Tibial nerve (tissue), 4 donors: Measurements from ENCODE around the gene TRAPPC2L. TPM values are rescaled to one million over a fixed set of nuclear protein-coding genes. Genes with fewer than 3 reads are reported as not detected.
"Not testable (repeated sequence)": the region's sequence is repeated elsewhere in the genome, so short reads cannot be mapped to it uniquely, and the experiment has no call there.

Experiments used
- DNase-seq, 2 donors: peaks; one replicate each; pipeline ENCODE4 v3.0.0-alpha.2; 2019; ENCODE audit warnings: low spot score in 2 of 2
- H3K27ac ChIP-seq, 4 donors: fragments of 200-600 bp; sonication (generic) in 3 of 4; one replicate each; pipeline ENCODE4 v1.5.1; 2017 to 2019; ENCODE audit warnings: mild to moderate bottlenecking in 1 of 4
- H3K27me3 ChIP-seq, 2 donors: fragments of 200-600 bp; sonication (generic) in 1 of 2; one replicate each; pipeline versions ENCODE4 v1.5.1 to v1.6.0; 2017 to 2019
- H3K36me3 ChIP-seq, 3 donors: fragments of 200-600 bp; sonication (generic); one replicate each; pipeline ENCODE4 v1.5.1; 2018 to 2019
- H3K4me1 ChIP-seq, 4 donors: fragments of 200-600 bp; sonication (generic) in 3 of 4; one replicate each; pipeline ENCODE4 v1.5.1; 2017 to 2019
- H3K4me3 ChIP-seq, 4 donors: fragments of 200-600 bp; sonication (generic) in 3 of 4; one replicate each; pipeline ENCODE4 v1.5.1; 2017 to 2019; ENCODE audit warnings: mild to moderate bottlenecking in 1 of 4, moderate library complexity in 1 of 4
- H3K9me3 ChIP-seq, 4 donors: fragments of 200-600 bp; sonication (generic) in 3 of 4; one replicate each; pipeline ENCODE4 v1.5.1; 2017 to 2019
- CTCF ChIP-seq, 5 experiments: fragments of 200-600 bp in 3 of 5; fragments of 450-650 bp in 2 of 5; sonication (generic) in 3 of 5; IDR thresholded peaks; one replicate each; pipeline ENCODE4 v1.5.1; 2016 to 2019; ENCODE audit warnings: antibody characterized with exemption in 5 of 5, mild to moderate bottlenecking in 3 of 5, moderate library complexity in 2 of 5
- EP300 ChIP-seq, 2 donors: sonication (generic); formaldehyde crosslinking; IDR thresholded peaks; one replicate each; pipeline ENCODE4 v1.6.1; 2017; ENCODE audit warnings: antibody characterized with exemption in 2 of 2, mild to moderate bottlenecking in 1 of 2
- POLR2A ChIP-seq, 2 donors: fragments of 450-650 bp; IDR thresholded peaks; one replicate each; pipeline ENCODE4 v1.6.1; 2017; ENCODE audit warnings: antibody characterized with exemption in 2 of 2, mild to moderate bottlenecking in 2 of 2, moderate library complexity in 2 of 2
- WGBS, 2 donors: methylation state at CpG; one replicate each; pipeline ENCODE4 v1.1.5; 2018; 5-methylcytosine and 5-hydroxymethylcytosine counted together
- total RNA-seq, 4 donors: library from RNA; depleted of rRNA; stranded (reverse); fragments of >200 nt; gene quantifications; one replicate each; pipeline ENCODE4 v1.1.0, GENCODE V29; 2016

The TRAPPC2L gene
- total RNA-seq, 4 donors from 2014 or later = 18.0 to 36.6 (median 22.9) TPM

- 84 to 85% methylated on average over 16 of the region's 16 CpGs for WGBS, 2 donors
- Histone ChIP-seq H3K9me3 (no peaks in the 10 kb centered on the region), H3K4me1 (peaks cover 0 to 25% (median 3%) of the 10 kb centered on the region in 4 donors), H3K4me3 (no peak overlapping the region), H3K27ac (no peak overlapping the region), H3K36me3 (peaks cover 0 to 8% (median 0%) of the 10 kb centered on the region in 3 donors), H3K27me3 (no peaks in the 10 kb centered on the region)
- no peak for DNase-seq
- TF ChIP-seq CTCF (IDR thresholded peaks at IDR 0.05) (no peak), POLR2A (IDR thresholded peaks at IDR 0.05) (no peak), EP300 (IDR thresholded peaks at IDR 0.05) (no peak)
Observed at GRCh38 chr16:88891083-88891482, 34.2 kb downstream of the TRAPPC2L start.

- no peak for DNase-seq
- 83 to 89% methylated on average over 17 to 20 of the region's 20 CpGs for WGBS, 2 donors
- no peak overlapping the region for H3K27ac ChIP-seq
- H3K4me3 ChIP-seq = no peak overlapping the region
- H3K9me3 ChIP-seq = no peaks in the 10 kb centered on the region
- H3K4me1 ChIP-seq = peaks cover 0 to 17% (median 0%) of the 10 kb centered on the region in 4 donors
- H3K36me3 ChIP-seq = peaks cover 0 to 8% (median 0%) of the 10 kb centered on the region in 3 donors
- no peak for TF ChIP-seq EP300 (IDR thresholded peaks at IDR 0.05)
- H3K27me3 ChIP-seq = no peaks in the 10 kb centered on the region
Observed at GRCh38 chr16:88892065-88892464, 35.1 kb downstream of the TRAPPC2L start.

- peaks cover 0 to 6% (median 0%) of the 10 kb centered on the region in 4 donors for H3K4me1 ChIP-seq
- no peaks in the 10 kb centered on the region for H3K9me3 ChIP-seq
- H3K27me3 ChIP-seq = no peaks in the 10 kb centered on the region
- no peak overlapping the region for H3K4me3 ChIP-seq
- DNase-seq = no peak
- H3K36me3 ChIP-seq = peaks cover 0 to 13% (median 0%) of the 10 kb centered on the region in 3 donors
- TF ChIP-seq POLR2A (IDR thresholded peaks at IDR 0.05) (no peak), EP300 (IDR thresholded peaks at IDR 0.05) (no peak), CTCF (IDR thresholded peaks at IDR 0.05) (no peak)
- WGBS, 2 donors = 86 to 90% methylated on average over 11 to 19 of the region's 19 CpGs
- no peak overlapping the region for H3K27ac ChIP-seq
Observed at GRCh38 chr16:88893127-88893968, 36.4 kb downstream of the TRAPPC2L start.

- not testable (repeated sequence) for H3K4me1 ChIP-seq, H3K9me3 ChIP-seq, H3K27me3 ChIP-seq, DNase-seq, H3K4me3 ChIP-seq, H3K27ac ChIP-seq
- peaks cover 0 to 13% (median 0%) of the 10 kb centered on the region in 3 donors for H3K36me3 ChIP-seq
- 94 to 95% methylated on average over 4 of the region's 6 CpGs for WGBS, 2 donors
Observed at GRCh38 chr16:88894266-88894665, 37.3 kb downstream of the TRAPPC2L start.

- Histone ChIP-seq H3K9me3 (no peaks in the 10 kb centered on the region), H3K27ac (no peak overlapping the region), H3K4me3 (no peak overlapping the region), H3K27me3 (no peaks in the 10 kb centered on the region), H3K4me1 (no peaks in the 10 kb centered on the region), H3K36me3 (peaks cover 0 to 13% (median 0%) of the 10 kb centered on the region in 3 donors)
- no peak for DNase-seq
- 82% methylated on average over 11 to 18 of the region's 21 CpGs for WGBS, 2 donors
- TF ChIP-seq EP300 (IDR thresholded peaks at IDR 0.05) (no peak), POLR2A (IDR thresholded peaks at IDR 0.05) (no peak), CTCF (IDR thresholded peaks at IDR 0.05) (no peak)
Observed at GRCh38 chr16:88894681-88895300, 37.9 kb downstream of the TRAPPC2L start.

GRCh38 chr16:88895335-88895734 is 38.4 kb downstream of the TRAPPC2L start:
- 95 to 97% methylated on average over 16 of the region's 22 CpGs for WGBS, 2 donors
- Histone ChIP-seq H3K27me3 (no peaks in the 10 kb centered on the region), H3K36me3 (peaks cover 0 to 16% (median 0%) of the 10 kb centered on the region in 3 donors), H3K9me3 (no peaks in the 10 kb centered on the region), H3K4me3 (no peak overlapping the region), H3K27ac (no peak overlapping the region), H3K4me1 (no peaks in the 10 kb centered on the region)
- no peak for TF ChIP-seq POLR2A (IDR thresholded peaks at IDR 0.05)
- no peak for TF ChIP-seq EP300 (IDR thresholded peaks at IDR 0.05)
- TF ChIP-seq CTCF (IDR thresholded peaks at IDR 0.05) = no peak
- no peak for DNase-seq
